Stimulated activated naive CD8-positive, alpha-beta T cell treated with anti-CD3 and anti-CD28 coated beads, Interleukin-15, Interleukin-2, amounts not matched to agents 100 U/mL and 50 U/mL, for 24 hours (primary cell): ENCODE data around the gene NECAP2.
A peak's percentile ranks its signal among the peaks of the same experiment; 100 is the strongest.
"Not testable (repeated sequence)": the region's sequence is repeated elsewhere in the genome, so short reads cannot be mapped to it uniquely, and the experiment has no call there.

ENCODE experiments used
- ATAC-seq: fragments of 150-1000 bp; cut with Tn5 transposase; one replicate; pipeline ENCODE4 v1.10.0; 2021
- DNase-seq: peaks from one replicate; pipeline ENCODE4 v3.0.0; 2021

The NECAP2 gene

GRCh38 chr1:16498573-16499413, 58.3 kb downstream of the NECAP2 start:
- ATAC-seq: peak; percentile 89
- peak; percentile 90 for DNase-seq

DNA sequence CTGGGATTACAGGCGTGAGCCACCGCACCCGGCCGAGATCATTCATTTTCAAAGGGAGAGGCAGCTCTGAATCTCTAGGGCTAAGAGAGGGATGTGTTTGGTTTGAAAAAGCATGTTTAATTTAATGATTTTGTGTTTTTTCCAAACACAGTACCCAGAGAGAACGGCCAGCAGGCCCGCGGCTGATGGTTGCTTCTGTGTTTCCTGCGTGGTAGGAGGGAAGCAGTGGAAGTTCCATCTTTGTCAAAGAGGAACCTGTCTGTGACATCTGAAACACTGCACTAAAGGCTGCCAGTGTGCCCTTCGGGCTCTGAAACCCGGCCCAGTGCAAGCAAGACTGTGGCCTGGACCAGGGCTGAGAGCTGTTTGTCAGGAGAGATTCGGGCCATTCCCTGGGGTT, 59.9 kb downstream of the NECAP2 start:
- not testable (repeated sequence) for ATAC-seq

GRCh38 chr1:16500975-16501374, 60.5 kb downstream of the NECAP2 start:
- not testable (repeated sequence) for DNase-seq, ATAC-seq

More for the DNA sequence above, 59.9 kb downstream of the NECAP2 start:
- not testable (repeated sequence) for DNase-seq

GRCh38 chr1:16501446-16501845, 60.9 kb downstream of the NECAP2 start:
- not testable (repeated sequence) for DNase-seq, ATAC-seq

DNA sequence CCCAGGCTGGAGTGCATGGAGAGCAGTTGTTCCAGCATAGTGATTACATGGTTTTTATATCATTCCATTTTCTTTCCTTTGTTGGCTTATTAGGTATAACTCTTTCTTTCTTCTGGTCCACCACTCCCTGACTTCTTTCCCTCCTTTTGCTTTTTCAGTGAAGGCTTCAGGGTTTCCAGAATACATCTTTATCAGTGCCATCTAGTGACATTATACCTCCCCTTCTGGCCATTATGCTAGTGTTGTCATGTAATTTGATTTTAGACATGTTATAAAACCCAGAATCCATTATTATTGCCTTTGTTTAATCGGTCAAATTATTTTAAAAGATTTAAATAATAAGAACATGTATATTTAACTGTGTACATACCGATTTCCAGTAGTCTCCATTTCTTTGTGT, 63.0 kb downstream of the NECAP2 start:
- ATAC-seq (no peak), DNase-seq (no peak)

DNA sequence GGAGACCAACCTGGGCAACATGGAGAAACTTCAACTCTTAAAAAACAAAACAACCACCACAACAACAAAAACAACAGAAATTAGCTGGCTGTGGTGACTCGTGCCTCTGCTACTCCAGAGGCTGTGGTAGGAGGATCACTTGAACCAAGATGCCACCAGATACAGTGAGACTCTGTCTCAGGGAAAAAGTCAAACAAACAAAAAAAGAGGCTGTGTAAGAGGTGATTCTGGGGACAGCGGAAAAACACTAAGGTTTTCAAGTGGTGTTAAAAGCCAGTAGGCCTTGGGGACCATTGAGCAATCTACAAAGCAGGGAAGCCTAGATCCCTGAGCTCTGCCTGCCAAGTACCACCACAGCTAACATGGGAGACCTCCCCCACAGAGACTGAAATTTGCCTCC, 65.3 kb downstream of the NECAP2 start:
- DNase-seq, ATAC-seq: not testable (repeated sequence)

DNA sequence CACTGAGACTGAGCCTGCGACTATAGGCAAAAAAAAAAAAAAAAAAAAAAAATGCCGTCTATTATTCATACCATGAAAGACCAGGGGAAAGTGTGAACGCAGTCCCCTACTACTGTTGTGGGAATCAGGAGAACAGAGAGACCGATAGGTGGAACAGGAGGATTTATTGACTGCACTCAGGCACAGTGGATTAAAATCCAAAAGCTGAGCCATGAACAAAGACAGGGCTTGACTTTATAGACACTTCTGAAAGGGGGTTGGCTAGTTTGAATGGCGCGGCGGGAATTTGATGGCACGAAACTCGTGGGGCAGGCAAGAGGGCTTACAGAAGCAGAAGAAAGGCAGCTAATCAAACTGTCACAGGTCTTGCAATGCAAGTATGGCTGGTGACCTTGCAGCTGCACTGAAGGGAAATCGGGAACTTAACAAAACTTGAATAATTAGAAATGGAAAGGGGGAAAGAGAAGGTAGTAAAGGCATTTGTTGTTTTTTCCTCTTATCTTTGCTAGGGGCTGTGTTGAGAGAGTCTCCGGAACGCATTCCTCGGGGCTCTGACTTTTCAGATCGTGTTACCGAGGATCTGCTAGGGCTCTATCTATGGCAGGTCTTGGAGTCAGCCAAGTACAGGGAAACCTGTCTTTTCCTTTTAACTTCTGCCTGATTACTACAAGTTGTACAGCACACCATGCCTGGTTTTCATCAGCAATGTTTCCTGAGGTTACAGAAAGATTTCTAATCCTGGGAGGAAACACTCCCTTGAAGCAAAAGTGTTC, 66.0 kb downstream of the NECAP2 start:
- DNase-seq, ATAC-seq: not testable (repeated sequence)

DNA sequence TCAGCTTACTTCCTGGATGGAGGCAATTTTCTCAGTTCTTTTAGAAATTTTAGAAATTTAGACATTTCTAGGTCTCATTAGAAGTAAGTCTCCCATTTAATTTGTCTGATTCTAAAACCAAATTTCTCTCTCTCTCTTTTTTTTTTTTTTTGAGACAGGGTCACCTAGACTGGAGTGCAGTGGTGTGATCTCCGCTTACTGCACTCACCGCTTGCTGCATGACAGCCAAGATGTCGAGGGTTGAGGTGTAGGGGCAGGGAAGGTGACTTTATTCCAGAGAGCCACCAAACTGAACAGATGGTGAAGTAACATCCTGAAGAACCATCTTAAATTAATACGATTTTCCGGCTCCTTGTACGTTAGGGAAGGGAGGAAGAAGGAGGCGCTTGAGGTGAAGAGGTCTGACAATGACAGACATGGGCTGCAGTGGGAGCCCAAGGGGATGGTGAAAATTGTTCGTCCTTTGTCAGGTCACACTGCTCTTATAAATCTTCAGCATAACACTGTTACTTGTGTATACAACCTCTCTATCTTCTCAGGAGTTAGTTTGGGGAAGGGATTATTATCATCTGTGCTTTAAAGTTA, 68.4 kb downstream of the NECAP2 start:
- ATAC-seq: not testable (repeated sequence)
- peak; percentile 37 for DNase-seq
